Fibroblast of peridontal ligament (primary cell): ENCODE results near the gene ESR2.
"Not testable (repeated sequence)": the region's sequence is repeated elsewhere in the genome, so short reads cannot be mapped to it uniquely, and the experiment has no call there.

Experiments used
- DNase-seq: peaks from one replicate; pipeline ENCODE4 v3.0.0-alpha.2; 2010; ENCODE audit errors: extremely low read depth

The ESR2 gene

GRCh38 chr14:64147126-64147790, 146.9 kb downstream of the ESR2 start:
- DNase-seq: peak; percentile 41

DNA sequence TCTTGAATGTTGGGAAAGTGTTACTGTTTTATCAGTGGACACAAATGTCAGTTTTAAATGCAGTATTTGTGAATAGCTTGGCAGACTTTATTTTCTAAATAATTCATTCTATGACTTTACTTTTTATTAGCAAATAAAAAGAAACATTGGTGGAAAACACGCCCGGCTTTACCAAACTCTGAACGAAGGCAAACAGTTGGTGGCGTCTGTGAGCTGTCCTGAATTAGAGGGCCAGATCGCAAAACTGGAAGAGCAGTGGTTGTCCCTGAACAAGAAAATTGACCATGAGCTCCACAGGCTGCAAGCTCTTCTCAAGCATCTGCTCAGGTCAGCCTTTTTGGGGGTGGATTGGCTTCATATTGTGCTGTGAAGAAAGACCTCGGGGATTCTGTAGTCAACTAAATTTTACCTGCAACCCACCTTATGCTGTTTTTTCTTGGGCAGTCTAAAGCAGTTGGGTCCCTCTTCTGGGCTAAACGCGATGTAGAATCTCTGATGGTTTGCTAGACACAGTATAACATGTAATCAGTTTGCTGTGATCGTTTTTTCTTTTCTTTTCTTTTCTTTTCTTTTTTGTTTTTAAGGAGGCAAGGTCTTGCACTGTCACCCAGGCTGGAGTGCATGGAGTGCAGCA, 156.4 kb downstream of the ESR2 start:
- peak; percentile 47 for DNase-seq

GRCh38 chr14:64126548-64126947, 167.6 kb downstream of the ESR2 start:
- no peak for DNase-seq

DNA sequence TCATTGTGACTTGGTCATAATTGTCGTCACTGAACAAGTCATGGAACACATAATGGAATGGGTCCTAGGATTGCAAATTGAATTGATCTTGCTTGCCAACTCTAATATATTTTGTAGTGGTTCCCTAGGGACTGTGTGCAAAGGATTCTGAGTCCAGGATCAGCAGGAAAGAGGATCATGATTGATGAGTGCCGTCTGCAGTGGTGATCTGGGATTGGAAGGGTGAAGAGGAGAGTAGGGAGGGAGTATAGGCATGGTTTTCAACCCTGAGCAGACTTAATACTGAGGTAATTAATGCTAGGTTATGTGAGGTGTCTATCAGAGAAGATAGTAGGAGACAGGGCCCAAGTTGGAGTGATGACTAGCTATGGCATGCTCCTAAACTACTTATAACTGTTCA, 168.9 kb downstream of the ESR2 start:
- DNase-seq: no peak

DNA sequence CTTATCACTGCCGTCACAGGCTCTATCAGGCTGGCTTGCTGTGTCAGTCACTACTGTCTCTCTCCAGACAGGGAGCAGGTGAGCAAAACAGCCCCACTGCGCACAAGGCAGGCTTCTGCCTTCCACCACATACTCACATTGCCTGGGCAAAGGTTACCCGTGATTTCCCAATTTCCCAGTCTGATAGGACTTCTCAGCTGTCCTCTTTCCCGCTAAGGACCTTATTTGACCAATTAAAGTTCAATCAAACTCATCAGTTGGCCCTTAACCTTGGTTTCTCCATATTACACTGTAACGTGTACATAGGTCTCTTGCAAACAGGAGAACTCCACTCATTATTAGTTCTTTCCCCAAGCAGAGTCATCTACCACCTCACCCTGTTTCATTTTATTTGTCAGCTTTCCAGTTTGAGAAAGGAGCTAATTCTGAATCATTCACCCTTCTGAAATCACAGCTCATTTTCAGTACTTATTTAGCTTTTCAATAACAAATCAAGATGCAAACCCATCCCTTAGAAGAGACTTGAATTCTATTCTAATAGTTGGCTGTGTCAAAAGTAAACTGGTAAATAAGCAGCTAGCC, 170.8 kb downstream of the ESR2 start:
- no peak for DNase-seq

DNA sequence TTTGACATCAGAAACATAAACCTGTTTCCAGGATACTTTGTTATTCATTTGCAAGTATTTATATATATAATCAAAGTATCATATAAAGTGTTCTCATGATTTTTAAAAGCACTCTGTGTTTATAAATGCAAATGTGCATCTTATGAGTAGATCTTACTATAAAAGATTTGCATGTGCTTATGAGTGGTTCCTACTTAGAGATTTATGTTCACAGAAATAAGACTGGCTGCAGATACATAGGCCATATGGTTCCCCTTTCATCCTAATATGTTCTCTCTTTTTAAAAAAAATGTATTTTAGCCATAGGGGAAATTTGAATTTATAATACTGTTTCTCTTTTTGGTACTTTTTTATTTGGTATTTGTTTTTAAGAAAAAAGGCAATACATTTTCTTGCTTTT, 174.2 kb downstream of the ESR2 start:
- no peak for DNase-seq

DNA sequence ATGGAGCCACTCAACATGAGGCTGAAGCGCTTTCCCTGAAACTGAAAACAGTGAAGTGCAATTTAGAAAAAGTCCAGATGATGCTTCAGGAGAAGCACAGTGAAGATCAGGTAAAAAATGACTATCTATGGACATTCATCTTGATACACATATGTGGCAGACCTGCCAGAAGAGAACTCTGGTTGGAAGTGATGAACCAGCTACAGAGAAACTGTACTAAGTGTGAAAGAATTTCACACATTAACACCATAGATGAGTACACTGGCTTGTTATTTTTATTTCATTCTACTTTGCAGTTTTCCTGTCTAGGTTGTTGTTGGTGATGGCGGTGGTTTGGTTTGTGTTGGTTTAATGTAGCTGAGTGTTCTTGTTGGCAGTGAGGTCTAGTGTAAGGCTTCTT, 174.7 kb downstream of the ESR2 start:
- no peak for DNase-seq

DNA sequence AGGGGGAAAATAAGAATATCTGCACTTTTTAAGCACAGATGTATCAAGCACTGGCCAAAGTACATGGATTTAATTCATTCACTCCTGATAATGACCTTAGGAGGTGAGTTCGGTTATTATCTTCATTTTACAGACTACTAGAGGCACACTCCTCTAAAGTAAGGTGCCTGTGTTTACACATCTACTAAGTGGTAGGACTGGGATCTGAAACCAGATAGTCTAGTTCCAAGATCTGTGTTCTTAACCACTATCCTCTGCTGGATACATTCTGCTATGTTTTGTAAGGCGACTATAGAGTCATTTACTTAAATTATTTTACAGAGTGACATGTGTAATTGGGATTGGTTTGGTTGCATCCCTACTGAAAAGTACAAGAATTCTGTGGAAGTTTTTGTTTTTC, 175.3 kb downstream of the ESR2 start:
- no peak for DNase-seq

DNA sequence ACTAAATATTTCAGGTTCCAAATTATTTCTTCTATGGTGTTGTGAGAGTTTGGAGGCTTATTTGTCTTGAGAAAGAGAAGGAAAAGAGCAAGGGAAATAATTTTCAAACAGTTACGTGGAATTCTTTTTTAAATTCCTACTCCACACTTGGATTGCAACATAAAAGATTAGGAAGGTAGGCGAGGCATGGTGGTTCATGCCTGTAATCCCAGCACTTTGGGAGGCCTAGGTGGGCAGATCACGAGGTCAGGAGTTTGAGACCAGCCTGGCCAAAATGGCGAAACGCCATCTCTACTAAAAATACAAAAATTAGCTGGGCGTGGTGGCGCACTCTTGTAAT, 175.8 kb downstream of the ESR2 start:
- DNase-seq: not testable (repeated sequence)

- peak; percentile 69 for DNase-seq
Observed at GRCh38 chr14:64117671-64118402, 176.3 kb downstream of the ESR2 start.

- no peak for DNase-seq
Observed at GRCh38 chr14:64115401-64115800, 178.8 kb downstream of the ESR2 start.

DNA sequence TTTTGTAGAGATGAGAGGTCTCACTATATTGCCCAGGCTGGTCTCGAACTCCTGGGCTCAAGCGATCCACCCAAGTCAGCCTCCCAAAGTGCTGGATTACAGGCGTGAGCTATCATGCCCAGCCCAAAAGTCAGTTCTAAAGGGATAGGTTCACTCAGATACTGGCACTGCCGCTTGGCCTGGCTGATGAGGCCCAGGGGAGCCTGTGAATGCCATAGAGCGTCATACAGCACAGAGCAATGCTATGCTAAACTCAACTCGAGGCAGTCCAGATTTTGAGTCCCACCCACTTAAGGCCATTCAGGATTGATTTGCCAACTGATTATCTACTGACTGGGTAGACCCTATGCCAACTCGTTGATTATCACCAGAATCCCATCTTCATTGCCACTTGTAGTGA, 179.4 kb downstream of the ESR2 start:
- DNase-seq: no peak

- DNase-seq: no peak
Observed at GRCh38 chr14:64114166-64114565, 180.0 kb downstream of the ESR2 start.

GRCh38 chr14:64112867-64113678, 181.1 kb downstream of the ESR2 start:
- DNase-seq: no peak

GRCh38 chr14:64110802-64111201, 183.4 kb downstream of the ESR2 start:
- peak; percentile 16 for DNase-seq

GRCh38 chr14:64109819-64110554, 184.2 kb downstream of the ESR2 start:
- peak; percentile 72 for DNase-seq

- no peak for DNase-seq
Observed at GRCh38 chr14:64107438-64107837, 186.7 kb downstream of the ESR2 start.

DNA sequence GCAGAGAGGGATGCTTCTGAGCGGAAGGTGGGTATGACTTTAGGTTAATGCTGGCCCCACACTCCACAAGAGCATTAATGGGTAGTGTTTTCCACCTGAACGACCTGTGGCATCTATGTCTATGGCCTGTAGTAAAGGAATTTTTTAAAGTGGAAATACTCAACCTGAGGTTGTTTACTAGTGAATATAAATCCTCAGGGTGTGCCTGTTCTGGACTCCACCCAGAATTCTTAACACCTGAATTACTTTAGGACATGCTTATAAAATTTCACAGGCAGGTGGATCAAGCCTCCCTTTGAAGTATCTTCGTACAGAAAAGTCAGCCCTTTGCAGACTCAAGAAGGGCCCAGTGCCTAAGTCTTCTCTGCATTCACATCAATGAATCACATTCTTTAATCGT, 196.1 kb downstream of the ESR2 start:
- DNase-seq: no peak

DNA sequence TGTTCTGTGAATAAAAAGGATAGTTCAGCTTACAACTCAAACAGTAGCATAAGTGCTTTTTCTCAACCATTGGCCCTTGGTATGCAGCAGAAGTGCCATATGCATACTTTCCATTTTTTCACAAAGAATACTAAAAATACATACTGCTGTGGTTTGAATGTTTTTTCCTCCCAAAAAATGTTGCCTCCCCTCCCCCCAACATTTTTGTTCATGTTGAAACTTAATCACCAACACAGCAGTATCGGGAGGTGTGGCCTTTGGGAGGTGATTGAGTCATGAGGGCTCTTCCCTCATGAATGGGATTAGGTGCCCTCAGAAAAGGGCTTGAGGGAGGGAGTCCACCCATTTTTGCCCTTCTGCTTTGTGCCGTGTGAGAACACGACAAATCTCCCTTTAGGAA, 198.6 kb downstream of the ESR2 start:
- DNase-seq: peak; percentile 72

DNA sequence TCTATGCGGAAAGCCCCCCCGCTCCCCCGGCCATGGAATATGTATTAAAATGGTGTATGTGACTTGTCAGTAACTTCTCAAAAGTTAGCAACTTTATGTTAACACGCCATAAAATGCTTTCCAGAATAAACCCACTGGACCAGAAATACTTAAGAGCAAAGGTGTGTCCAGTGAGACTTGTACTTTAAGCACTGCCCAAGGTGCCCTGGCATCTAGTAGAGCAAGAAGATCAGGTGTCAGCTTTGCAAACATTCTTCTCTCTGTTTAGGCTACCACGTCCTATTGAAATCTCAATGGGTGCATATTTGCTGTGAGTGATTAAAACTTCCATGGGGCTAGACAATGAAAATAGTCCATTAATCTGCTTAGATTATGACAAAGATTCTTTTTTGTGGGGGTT, 201.2 kb downstream of the ESR2 start:
- DNase-seq: no peak

GRCh38 chr14:64092338-64092737, 201.8 kb downstream of the ESR2 start:
- DNase-seq: no peak
